B cell (primary cell): ENCODE results near the gene MEGF11. TPM values are rescaled to one million over a fixed set of nuclear protein-coding genes. Genes with fewer than 3 reads are reported as not detected.

Experiments
- ATAC-seq: fragments of 200-7000 bp; cut with Tn5 transposase; one replicate; pipeline ENCODE4 v1.10.0; 2021; ENCODE audit warnings: low read depth, mild to moderate bottlenecking, moderate number of reproducible peaks, moderate library complexity
- CTCF ChIA-PET: fragments of 350-600 bp; sonication (Branson Sonifier 250); formaldehyde crosslinking; loops from one replicate; lab custom pipeline; 2021; ENCODE audit warnings: antibody characterized with exemption, inconsistent platforms; lab: Charles Lee
- POLR2A ChIA-PET: fragments of 350-600 bp; sonication (Branson Sonifier 250); formaldehyde crosslinking; loops from one replicate; lab custom pipeline; 2021; ENCODE audit warnings: antibody characterized with exemption; lab: Charles Lee
- DNase-seq: peaks from one replicate; pipeline ENCODE4 v3.0.0; 2013
- H2AFZ ChIP-seq: 2 replicates; pipeline ENCODE4 v1.6.1; 2012; ENCODE audit warnings: mild to moderate bottlenecking, low read depth, low read length; ENCODE audit not compliant: insufficient read depth, poor library complexity, severe bottlenecking
- H3K27ac ChIP-seq, 2 donors: 1 replicate in 1 of 2; 2 replicates in 1 of 2; pipeline ENCODE4 v1.5.1; 2012 to 2013; ENCODE audit warnings: low read length in 2 of 2, mild to moderate bottlenecking in 2 of 2, moderate library complexity in 1 of 2
- H3K27me3 ChIP-seq, 4 experiments: fragments of 200-600 bp in 1 of 4; sonication (generic) in 1 of 4; replicated peaks in 1 of 4; 1 replicate in 2 of 4; 2 replicates in 2 of 4; pipeline versions ENCODE4 v1.6.1 to v1.7.0; 2013 to 2016; ENCODE audit warnings: low read length in 3 of 4, mild to moderate bottlenecking in 2 of 4, mixed read lengths in 1 of 4, moderate library complexity in 1 of 4; ENCODE audit not compliant: insufficient read depth in 4 of 4, control insufficient read depth in 3 of 4; ENCODE audit errors: control extremely low read depth in 1 of 4
- H3K36me3 ChIP-seq, 2 experiments: replicated peaks in 1 of 2; 1 replicate in 1 of 2; 2 replicates in 1 of 2; pipeline versions ENCODE4 v1.6.1 to v1.7.1; 2013; ENCODE audit warnings: low read length in 1 of 2; ENCODE audit not compliant: insufficient read depth in 2 of 2, control insufficient read depth in 1 of 2; ENCODE audit errors: control extremely low read depth in 1 of 2, extremely low read depth in 1 of 2
- H3K4me1 ChIP-seq, 2 donors: fragments of 200-600 bp in 1 of 2; sonication (generic) in 1 of 2; 1 replicate in 1 of 2; 2 replicates in 1 of 2; pipeline versions ENCODE4 v1.5.1 to v1.6.1; 2013 to 2017; ENCODE audit warnings: low read length in 2 of 2; ENCODE audit not compliant: control insufficient read depth in 2 of 2, insufficient read depth in 2 of 2
- H3K4me2 ChIP-seq: replicated peaks from 2 replicates; pipeline ENCODE3; 2012; ENCODE audit warnings: mild to moderate bottlenecking, low read depth, low read length; ENCODE audit not compliant: poor library complexity, severe bottlenecking
- H3K4me3 ChIP-seq, 5 experiments: fragments of 200-600 bp in 1 of 5; sonication (generic) in 1 of 5; 1 replicate in 3 of 5; 2 replicates in 2 of 5; pipeline versions ENCODE4 v1.5.1 to v1.7.0; 2011 to 2016; ENCODE audit warnings: low read length in 4 of 5, mild to moderate bottlenecking in 4 of 5, low read depth in 2 of 5, control low read depth in 1 of 5, moderate library complexity in 1 of 5; ENCODE audit not compliant: insufficient read depth in 1 of 5; ENCODE audit errors: control extremely low read depth in 1 of 5, extremely low read depth in 1 of 5
- H3K79me2 ChIP-seq: fragments of 200-600 bp; sonication (generic); one replicate; pipeline ENCODE4 v1.6.0; 2016; ENCODE audit warnings: low read length; ENCODE audit not compliant: control insufficient read depth, insufficient read depth
- H3K9ac ChIP-seq: fragments of 200-600 bp; sonication (generic); 2 replicates; pipeline ENCODE4 v1.6.1; 2017; ENCODE audit warnings: mild to moderate bottlenecking, low read length, moderate library complexity
- H3K9me3 ChIP-seq, 3 donors: one replicate each; pipeline versions ENCODE4 v1.6.1 to v1.7.1; 2013; ENCODE audit warnings: low read length in 2 of 3; ENCODE audit not compliant: control insufficient read depth in 2 of 3, insufficient read depth in 1 of 3; ENCODE audit errors: control extremely low read depth in 1 of 3
- H4K20me1 ChIP-seq: 2 replicates; pipeline ENCODE4 v1.6.0; 2012; ENCODE audit warnings: mild to moderate bottlenecking, low read length; ENCODE audit not compliant: insufficient read depth, control insufficient read depth, poor library complexity, severe bottlenecking
- H3K27ac Mint-ChIP-seq: one replicate; pipeline ENCODE4 v1.8.0; 2021; ENCODE audit warnings: mixed read lengths
- H3K27me3 Mint-ChIP-seq: one replicate; pipeline ENCODE4 v1.8.0; 2021; ENCODE audit warnings: mixed read lengths
- H3K4me1 Mint-ChIP-seq: one replicate; pipeline ENCODE4 v1.8.0; 2021; ENCODE audit warnings: mixed read lengths
- H3K4me3 Mint-ChIP-seq: one replicate; pipeline ENCODE4 v1.8.0; 2021; ENCODE audit warnings: mixed read lengths
- H3K9me3 Mint-ChIP-seq: one replicate; pipeline ENCODE4 v1.8.0; 2022; ENCODE audit warnings: mixed read lengths; ENCODE audit not compliant: insufficient read depth
- EZH2 ChIP-seq: IDR thresholded peaks from 2 replicates; pipeline ENCODE4 v1.6.1; 2012; ENCODE audit warnings: borderline replicate concordance, low read depth, mild to moderate bottlenecking, moderate library complexity, low read length; ENCODE audit not compliant: insufficient read depth, poor library complexity, severe bottlenecking
- WGBS: methylation state at CpG from one replicate; pipeline ENCODE4 v1.1.5; 2013; ENCODE audit warnings: missing lambda C conversion rate; ENCODE audit not compliant: insufficient coverage; 5-methylcytosine and 5-hydroxymethylcytosine counted together
- intact Hi-C: fragments of 100-400 bp; cut with micrococcal nuclease; formaldehyde crosslinking; loops from one replicate; pipeline ENCODE4 v1.10.0; 2022
- polyA plus RNA-seq: library from polyadenylated mRNA; depleted of rRNA; stranded (reverse); fragments of >200 nt; gene quantifications from 2 replicates; pipeline ENCODE4 v1.2.3, GENCODE V29; 2012
- total RNA-seq, 2 donors: library from RNA; stranded (reverse); fragments of 120-200 nt in 1 of 2; gene quantifications; 1 replicate in 1 of 2; 2 replicates in 1 of 2; pipeline versions ENCODE4 v1.2.3 to v1.2.4, GENCODE V29; 2013 to 2022
- TF ChIP-seq, protein P1 (sequence below): fragments of 200-600 bp; IDR thresholded peaks from one replicate; pipeline ENCODE4 v1.8.0; 2022; ENCODE audit warnings: antibody characterized with exemption, mild to moderate bottlenecking

The MEGF11 gene
- total and polyA plus RNA-seq, 2 donors (not counting 1 experiment from before 2014, with no cell fraction given) = 0.04 to 0.34 TPM

- no peaks in the 10 kb centered on the region for H3K4me1 Mint-ChIP-seq
- Histone ChIP-seq H3K27me3 (peaks cover 0 to 13% (median 5%) of the 10 kb centered on the region in 4 experiments), H3K27ac (no peak overlapping the region), H4K20me1 (no peaks in the 10 kb centered on the region), H2AFZ (no peak overlapping the region), H3K9me3 (no peaks in the 10 kb centered on the region), H3K79me2 (no peaks in the 10 kb centered on the region), H3K36me3 (no peaks in the 10 kb centered on the region), H3K9ac (no peak overlapping the region), H3K4me3 (no peak overlapping the region), H3K4me1 (no peaks in the 10 kb centered on the region), H3K4me2 (no peak overlapping the region)
- TF ChIP-seq EZH2 = no peak
- TF ChIP-seq, protein P1, sequence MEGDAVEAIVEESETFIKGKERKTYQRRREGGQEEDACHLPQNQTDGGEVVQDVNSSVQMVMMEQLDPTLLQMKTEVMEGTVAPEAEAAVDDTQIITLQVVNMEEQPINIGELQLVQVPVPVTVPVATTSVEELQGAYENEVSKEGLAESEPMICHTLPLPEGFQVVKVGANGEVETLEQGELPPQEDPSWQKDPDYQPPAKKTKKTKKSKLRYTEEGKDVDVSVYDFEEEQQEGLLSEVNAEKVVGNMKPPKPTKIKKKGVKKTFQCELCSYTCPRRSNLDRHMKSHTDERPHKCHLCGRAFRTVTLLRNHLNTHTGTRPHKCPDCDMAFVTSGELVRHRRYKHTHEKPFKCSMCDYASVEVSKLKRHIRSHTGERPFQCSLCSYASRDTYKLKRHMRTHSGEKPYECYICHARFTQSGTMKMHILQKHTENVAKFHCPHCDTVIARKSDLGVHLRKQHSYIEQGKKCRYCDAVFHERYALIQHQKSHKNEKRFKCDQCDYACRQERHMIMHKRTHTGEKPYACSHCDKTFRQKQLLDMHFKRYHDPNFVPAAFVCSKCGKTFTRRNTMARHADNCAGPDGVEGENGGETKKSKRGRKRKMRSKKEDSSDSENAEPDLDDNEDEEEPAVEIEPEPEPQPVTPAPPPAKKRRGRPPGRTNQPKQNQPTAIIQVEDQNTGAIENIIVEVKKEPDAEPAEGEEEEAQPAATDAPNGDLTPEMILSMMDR = no peak
- POLR2A ChIA-PET = no interaction called here
- H3K27me3 Mint-ChIP-seq = peaks cover 32% of the 10 kb centered on the region
- no peak for DNase-seq
- H3K4me3 Mint-ChIP-seq = no peak overlapping the region
- ATAC-seq = no peak
- 81% methylated on average over 4 of the region's 8 CpGs for WGBS
- intact Hi-C loops = no loop called here
- H3K27ac Mint-ChIP-seq = no peak overlapping the region
- CTCF ChIA-PET = no interaction called here
- H3K9me3 Mint-ChIP-seq = no peaks in the 10 kb centered on the region
Measured at GRCh38 chr15:65970937-65971740, 282.4 kb downstream of the MEGF11 start.
